GM12878 (cell line): ENCODE results near the gene RCL1.

Experiments used
- SRF ChIP-seq, 2 experiments: IDR thresholded peaks; 2 replicates each; pipeline ENCODE4 v1.6.1; 2011; ENCODE audit warnings: low read depth in 2 of 2, low read length in 2 of 2, mild to moderate bottlenecking in 1 of 2, moderate library complexity in 1 of 2
- TAF1 ChIP-seq: IDR thresholded peaks from 2 replicates; pipeline ENCODE4 v1.6.1; 2011; ENCODE audit warnings: mild to moderate bottlenecking, low read depth, low read length, borderline replicate concordance
- TF ChIP-seq, protein P1 (sequence below), 3 experiments: IDR thresholded peaks in 2 of 3; conservative IDR thresholded peaks in 1 of 3; 2 replicates each; pipeline ENCODE4 v1.5.1; 2011; ENCODE audit warnings: low read depth in 3 of 3, low read length in 3 of 3, mild to moderate bottlenecking in 3 of 3, control low read depth in 2 of 3, moderate library complexity in 2 of 3, inconsistent platforms in 1 of 3, mixed read lengths in 1 of 3; ENCODE audit not compliant: control insufficient read depth in 2 of 3, insufficient read depth in 1 of 3; ENCODE audit errors: extremely low read depth in 1 of 3
- TF ChIP-seq, protein P2 (sequence below): fragments of 450-650 bp; IDR thresholded peaks from 2 replicates; pipeline ENCODE4 v1.6.1; 2017; ENCODE audit warnings: mild to moderate bottlenecking
- TF ChIP-seq, protein P3 (sequence below): IDR thresholded peaks from 2 replicates; pipeline ENCODE4 v1.6.1; 2011; ENCODE audit warnings: low read depth, mild to moderate bottlenecking, low read length, moderate library complexity, borderline replicate concordance; ENCODE audit errors: extremely low read depth

DNA sequence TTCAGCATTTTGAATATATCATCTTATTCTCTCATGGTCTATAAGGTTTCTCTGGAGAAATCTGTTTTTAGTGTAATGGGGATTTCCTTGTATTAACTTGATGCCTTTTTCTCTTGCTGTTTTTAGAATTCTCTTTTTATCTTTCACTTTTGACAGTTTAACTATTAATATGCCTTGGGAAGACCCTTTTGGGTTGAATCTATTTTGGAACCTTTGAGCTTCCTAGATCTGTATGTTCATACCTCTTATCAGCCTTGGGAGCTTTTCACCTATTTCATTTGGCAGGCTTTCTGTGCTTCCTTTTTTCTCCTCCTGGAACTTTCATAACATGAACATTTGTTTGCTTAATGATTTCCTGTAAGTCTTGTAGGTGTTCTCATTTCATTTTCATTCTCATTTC, 22.2 kb downstream of the RCL1 start:
- TF ChIP-seq, protein P1, sequence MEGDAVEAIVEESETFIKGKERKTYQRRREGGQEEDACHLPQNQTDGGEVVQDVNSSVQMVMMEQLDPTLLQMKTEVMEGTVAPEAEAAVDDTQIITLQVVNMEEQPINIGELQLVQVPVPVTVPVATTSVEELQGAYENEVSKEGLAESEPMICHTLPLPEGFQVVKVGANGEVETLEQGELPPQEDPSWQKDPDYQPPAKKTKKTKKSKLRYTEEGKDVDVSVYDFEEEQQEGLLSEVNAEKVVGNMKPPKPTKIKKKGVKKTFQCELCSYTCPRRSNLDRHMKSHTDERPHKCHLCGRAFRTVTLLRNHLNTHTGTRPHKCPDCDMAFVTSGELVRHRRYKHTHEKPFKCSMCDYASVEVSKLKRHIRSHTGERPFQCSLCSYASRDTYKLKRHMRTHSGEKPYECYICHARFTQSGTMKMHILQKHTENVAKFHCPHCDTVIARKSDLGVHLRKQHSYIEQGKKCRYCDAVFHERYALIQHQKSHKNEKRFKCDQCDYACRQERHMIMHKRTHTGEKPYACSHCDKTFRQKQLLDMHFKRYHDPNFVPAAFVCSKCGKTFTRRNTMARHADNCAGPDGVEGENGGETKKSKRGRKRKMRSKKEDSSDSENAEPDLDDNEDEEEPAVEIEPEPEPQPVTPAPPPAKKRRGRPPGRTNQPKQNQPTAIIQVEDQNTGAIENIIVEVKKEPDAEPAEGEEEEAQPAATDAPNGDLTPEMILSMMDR (IDR thresholded peaks at IDR 0.05 in 2 of 3, conservative IDR thresholded peaks at IDR 0.05 in 1 of 3; ENCODE audit: control insufficient read depth in 2 of 3, extremely low read depth in 1 of 3, insufficient read depth in 1 of 3, low read depth in 3 of 3, low read length in 3 of 3) = no peak
- TF ChIP-seq, protein P2, sequence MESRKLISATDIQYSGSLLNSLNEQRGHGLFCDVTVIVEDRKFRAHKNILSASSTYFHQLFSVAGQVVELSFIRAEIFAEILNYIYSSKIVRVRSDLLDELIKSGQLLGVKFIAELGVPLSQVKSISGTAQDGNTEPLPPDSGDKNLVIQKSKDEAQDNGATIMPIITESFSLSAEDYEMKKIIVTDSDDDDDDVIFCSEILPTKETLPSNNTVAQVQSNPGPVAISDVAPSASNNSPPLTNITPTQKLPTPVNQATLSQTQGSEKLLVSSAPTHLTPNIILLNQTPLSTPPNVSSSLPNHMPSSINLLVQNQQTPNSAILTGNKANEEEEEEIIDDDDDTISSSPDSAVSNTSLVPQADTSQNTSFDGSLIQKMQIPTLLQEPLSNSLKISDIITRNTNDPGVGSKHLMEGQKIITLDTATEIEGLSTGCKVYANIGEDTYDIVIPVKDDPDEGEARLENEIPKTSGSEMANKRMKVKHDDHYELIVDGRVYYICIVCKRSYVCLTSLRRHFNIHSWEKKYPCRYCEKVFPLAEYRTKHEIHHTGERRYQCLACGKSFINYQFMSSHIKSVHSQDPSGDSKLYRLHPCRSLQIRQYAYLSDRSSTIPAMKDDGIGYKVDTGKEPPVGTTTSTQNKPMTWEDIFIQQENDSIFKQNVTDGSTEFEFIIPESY = no peak
- TF ChIP-seq, protein P3, sequence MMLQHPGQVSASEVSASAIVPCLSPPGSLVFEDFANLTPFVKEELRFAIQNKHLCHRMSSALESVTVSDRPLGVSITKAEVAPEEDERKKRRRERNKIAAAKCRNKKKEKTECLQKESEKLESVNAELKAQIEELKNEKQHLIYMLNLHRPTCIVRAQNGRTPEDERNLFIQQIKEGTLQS = no peak
- no peak for TF ChIP-seq SRF (IDR thresholded peaks at IDR 0.05; ENCODE audit: low read depth in 2 of 2, low read length in 2 of 2)
- TF ChIP-seq TAF1 = 0 out of 2 replicates have a peak, but pooled peaks have one; percentile 8
